Measurements from ENCODE around the gene CCNG2. TPM values are rescaled to one million over a fixed set of nuclear protein-coding genes. Genes with fewer than 3 reads are reported as not detected.

CCNG2 gene
- total RNA-seq, 1 experiment from 2014 or later, result 44.2 TPM

DNA sequence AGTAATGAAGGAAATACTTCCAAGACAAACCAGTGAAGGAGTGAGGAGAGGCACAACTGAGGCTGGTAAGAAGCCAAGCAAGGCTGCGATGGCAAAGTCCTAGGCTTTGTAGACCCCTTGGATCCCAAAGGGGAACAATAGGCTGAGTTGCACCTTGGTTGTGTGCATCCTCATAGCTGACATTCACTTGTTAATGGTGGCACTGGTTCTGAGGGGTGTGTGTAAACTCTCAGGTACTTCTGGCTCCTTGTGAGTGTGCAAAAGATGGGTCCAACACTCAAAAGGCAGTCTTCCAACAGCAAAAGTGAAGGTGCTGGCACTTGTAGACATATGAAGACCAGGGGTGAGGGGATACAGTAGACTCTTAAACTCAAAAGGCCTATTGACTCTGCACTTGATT lies 60.5 kb downstream of the CCNG2 start:
- no peaks in the 10 kb centered on the region for H3K4me1 ChIP-seq (replicated peaks; ENCODE audit: insufficient read depth)
- H2AFZ ChIP-seq, result no peak overlapping the region
- H3K4me3 ChIP-seq, result no peak overlapping the region
- TF ChIP-seq EZH2 (IDR thresholded peaks at IDR 0.05; ENCODE audit: low read depth), result no peak
- TF ChIP-seq, protein P1, sequence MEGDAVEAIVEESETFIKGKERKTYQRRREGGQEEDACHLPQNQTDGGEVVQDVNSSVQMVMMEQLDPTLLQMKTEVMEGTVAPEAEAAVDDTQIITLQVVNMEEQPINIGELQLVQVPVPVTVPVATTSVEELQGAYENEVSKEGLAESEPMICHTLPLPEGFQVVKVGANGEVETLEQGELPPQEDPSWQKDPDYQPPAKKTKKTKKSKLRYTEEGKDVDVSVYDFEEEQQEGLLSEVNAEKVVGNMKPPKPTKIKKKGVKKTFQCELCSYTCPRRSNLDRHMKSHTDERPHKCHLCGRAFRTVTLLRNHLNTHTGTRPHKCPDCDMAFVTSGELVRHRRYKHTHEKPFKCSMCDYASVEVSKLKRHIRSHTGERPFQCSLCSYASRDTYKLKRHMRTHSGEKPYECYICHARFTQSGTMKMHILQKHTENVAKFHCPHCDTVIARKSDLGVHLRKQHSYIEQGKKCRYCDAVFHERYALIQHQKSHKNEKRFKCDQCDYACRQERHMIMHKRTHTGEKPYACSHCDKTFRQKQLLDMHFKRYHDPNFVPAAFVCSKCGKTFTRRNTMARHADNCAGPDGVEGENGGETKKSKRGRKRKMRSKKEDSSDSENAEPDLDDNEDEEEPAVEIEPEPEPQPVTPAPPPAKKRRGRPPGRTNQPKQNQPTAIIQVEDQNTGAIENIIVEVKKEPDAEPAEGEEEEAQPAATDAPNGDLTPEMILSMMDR (conservative IDR thresholded peaks at IDR 0.05), result no peak
- BruUV-seq (replicated peaks), result no TSS peak
- H3K9me2 ChIP-seq (ENCODE audit: insufficient read depth), result no peaks in the 10 kb centered on the region
- POLR2A ChIA-PET (ENCODE audit: unreplicated experiment), result no interaction called here
- no peaks in the 10 kb centered on the region for H3K27me3 ChIP-seq (ENCODE audit: insufficient read depth, low read depth)
- DNase-seq, result no peak
- CTCF ChIA-PET, result no interaction called here
- H3K36me3 ChIP-seq (ENCODE audit: low read depth), result no peaks in the 10 kb centered on the region
- no peaks in the 10 kb centered on the region for H3F3A ChIP-seq (ENCODE audit: insufficient read depth, low read depth)
- intact Hi-C loops (cut with micrococcal nuclease; ENCODE audit: unreplicated experiment), result no loop called here
- no peaks in the 10 kb centered on the region for H3K9me3 ChIP-seq (ENCODE audit: insufficient read depth, low read depth)
- H3K4me2 ChIP-seq, result no peak overlapping the region
- H3K27ac ChIP-seq, result no peak overlapping the region
- no peaks in the 10 kb centered on the region for H4K20me1 ChIP-seq (ENCODE audit: insufficient read depth)
- no peaks in the 10 kb centered on the region for H3K79me2 ChIP-seq (ENCODE audit: low read depth)

DNA sequence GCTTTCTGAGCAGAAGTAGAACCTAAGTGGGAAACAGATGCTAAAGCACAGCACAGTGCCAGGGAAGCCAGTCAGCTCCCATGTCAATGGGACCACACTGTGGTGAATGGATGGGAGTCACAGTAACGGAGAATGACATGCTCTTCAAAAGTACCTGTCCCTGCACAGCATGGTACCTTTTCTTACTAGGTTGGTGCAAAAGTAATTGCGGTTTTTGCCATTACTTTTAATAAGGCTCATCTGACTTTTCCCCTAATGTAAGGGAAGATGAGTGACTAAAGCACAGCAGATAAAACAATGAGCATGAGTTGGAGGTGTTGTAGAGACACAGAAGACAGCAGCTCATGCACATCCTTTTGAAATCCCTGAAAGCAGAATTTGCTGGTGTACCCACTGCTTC lies 62.3 kb downstream of the CCNG2 start:
- Histone ChIP-seq H3K4me1 (replicated peaks; ENCODE audit: insufficient read depth) (no peaks in the 10 kb centered on the region), H3K9me2 (ENCODE audit: insufficient read depth) (no peaks in the 10 kb centered on the region), H2AFZ (no peak overlapping the region), H3K79me2 (ENCODE audit: low read depth) (no peaks in the 10 kb centered on the region), H4K20me1 (ENCODE audit: insufficient read depth) (no peaks in the 10 kb centered on the region), H3K27ac (no peak overlapping the region), H3F3A (ENCODE audit: insufficient read depth, low read depth) (no peaks in the 10 kb centered on the region), H3K4me3 (no peak overlapping the region), H3K36me3 (ENCODE audit: low read depth) (no peaks in the 10 kb centered on the region), H3K4me2 (no peak overlapping the region), H3K9me3 (ENCODE audit: insufficient read depth, low read depth) (no peaks in the 10 kb centered on the region), H3K27me3 (ENCODE audit: insufficient read depth, low read depth) (no peaks in the 10 kb centered on the region)
- DNase-seq, result no peak
- intact Hi-C loops (cut with micrococcal nuclease; ENCODE audit: unreplicated experiment), result no loop called here
- TF ChIP-seq, protein P1 (conservative IDR thresholded peaks at IDR 0.05), result no peak
- no peak for TF ChIP-seq EZH2 (IDR thresholded peaks at IDR 0.05; ENCODE audit: low read depth)
- ChIA-PET POLR2A (ENCODE audit: unreplicated experiment) (no interaction called here), CTCF (no interaction called here)
- BruUV-seq (replicated peaks), result no TSS peak

Other genes starting within 250 kb of the CCNG2 start
- 38.8 and 48.1 TPM in 2 replicates for gene SEPTIN11, start 207.5 kb upstream of the CCNG2 start, total RNA-seq (2021)
- gene CCNI, start 81.2 kb upstream of the CCNG2 start, total RNA-seq (2021), result 155 and 238 TPM in 2 replicates

All from PC-9 (cell line).